DOHH2 (cell line): ENCODE measurements around the gene ALG6.

Source experiments
- H3F3A ChIP-seq: fragments of 200-600 bp; sonication (generic), shearing (Covaris generic); 2 replicates; pipeline ENCODE4 v1.6.0; 2016; ENCODE audit warnings: antibody characterized with exemption, mild to moderate bottlenecking; ENCODE audit not compliant: control insufficient read depth, insufficient read depth
- H3K27ac ChIP-seq: fragments of 200-600 bp; sonication (generic); 2 replicates; pipeline ENCODE4 v1.5.1; 2014; ENCODE audit warnings: low read depth, mild to moderate bottlenecking, low read length, moderate library complexity
- H3K27me3 ChIP-seq: fragments of 200-600 bp; sonication (generic); 2 replicates; pipeline ENCODE4 v1.6.1; 2014; ENCODE audit warnings: mild to moderate bottlenecking, low read length, mixed read lengths; ENCODE audit not compliant: control insufficient read depth
- H3K36me3 ChIP-seq: fragments of 200-600 bp; sonication (generic); 2 replicates; pipeline ENCODE4 v1.6.1; 2014; ENCODE audit warnings: mild to moderate bottlenecking, low read length, moderate library complexity, mixed read lengths; ENCODE audit not compliant: control insufficient read depth
- H3K4me1 ChIP-seq: fragments of 200-600 bp; sonication (generic); 2 replicates; pipeline ENCODE4 v1.6.1; 2014; ENCODE audit warnings: mild to moderate bottlenecking, low read length, mixed read lengths; ENCODE audit not compliant: control insufficient read depth
- H3K4me2 ChIP-seq: fragments of 200-600 bp; sonication (generic); 2 replicates; pipeline ENCODE4 v1.6.0; 2014; ENCODE audit warnings: mild to moderate bottlenecking, low read length, moderate library complexity
- H3K4me3 ChIP-seq: fragments of 200-600 bp; sonication (generic); 2 replicates; pipeline ENCODE4 v1.5.1; 2014; ENCODE audit warnings: mild to moderate bottlenecking, low read length, mixed read lengths
- H3K79me2 ChIP-seq: fragments of 200-600 bp; sonication (generic); 2 replicates; pipeline ENCODE4 v1.6.1; 2014; ENCODE audit warnings: mild to moderate bottlenecking, low read length, mixed read lengths; ENCODE audit not compliant: control insufficient read depth
- H3K9me2 ChIP-seq: fragments of 200-600 bp; sonication (generic); replicated peaks from 2 replicates; pipeline ENCODE4 v1.6.1; 2014; ENCODE audit warnings: mild to moderate bottlenecking, low read length, mixed read lengths; ENCODE audit not compliant: control insufficient read depth
- H3K9me3 ChIP-seq: fragments of 200-600 bp; sonication (generic); 2 replicates; pipeline ENCODE4 v1.6.1; 2014; ENCODE audit warnings: antibody characterized with exemption, low read length, mixed read lengths; ENCODE audit not compliant: control insufficient read depth, insufficient read depth
- H4K20me1 ChIP-seq: fragments of 200-600 bp; sonication (generic); 2 replicates; pipeline ENCODE4 v1.6.0; 2014; ENCODE audit warnings: low read depth, mild to moderate bottlenecking, antibody characterized with exemption, low read length, moderate library complexity; ENCODE audit not compliant: control insufficient read depth, insufficient read depth
- EZH2phosphoT487 ChIP-seq: fragments of 200-600 bp; sonication (generic); IDR thresholded peaks from 2 replicates; pipeline ENCODE4 v1.6.1; 2017; ENCODE audit warnings: borderline replicate concordance, mild to moderate bottlenecking, antibody characterized with exemption, low read length, moderate library complexity, mixed read lengths
- TF ChIP-seq, protein P1 (sequence below): fragments of 200-600 bp; sonication (generic); IDR thresholded peaks from one replicate; pipeline ENCODE4 v1.5.1; 2014; ENCODE audit warnings: antibody characterized with exemption, mild to moderate bottlenecking, low read depth, low read length; ENCODE audit not compliant: poor library complexity, severe bottlenecking

Gene ALG6

DNA sequence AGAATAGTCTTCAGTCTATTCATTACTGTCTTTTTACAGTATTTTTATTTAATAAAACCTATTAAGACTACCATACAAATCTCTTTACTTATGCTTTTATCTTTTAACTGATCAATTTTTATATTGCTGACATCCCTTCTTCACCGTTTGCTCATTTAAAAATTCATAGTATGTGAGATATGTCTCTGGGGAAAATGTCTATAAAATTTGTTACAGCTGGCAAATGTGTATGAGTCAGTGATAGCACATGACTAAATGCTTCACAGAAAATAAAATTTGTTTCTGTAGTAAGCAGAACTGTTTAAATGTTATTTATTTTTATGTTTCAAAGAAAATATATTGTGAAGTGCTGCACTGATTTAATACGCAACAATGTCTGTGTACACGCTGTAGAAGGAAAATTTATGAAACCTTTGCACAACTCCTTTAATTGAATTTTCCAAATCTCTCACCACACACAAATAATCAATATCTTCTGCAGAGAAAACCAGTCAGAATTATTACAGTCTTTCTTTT is 81.4 kb downstream of the ALG6 start:
- no peak overlapping the region for H3K27ac ChIP-seq
- TF ChIP-seq, protein P1, sequence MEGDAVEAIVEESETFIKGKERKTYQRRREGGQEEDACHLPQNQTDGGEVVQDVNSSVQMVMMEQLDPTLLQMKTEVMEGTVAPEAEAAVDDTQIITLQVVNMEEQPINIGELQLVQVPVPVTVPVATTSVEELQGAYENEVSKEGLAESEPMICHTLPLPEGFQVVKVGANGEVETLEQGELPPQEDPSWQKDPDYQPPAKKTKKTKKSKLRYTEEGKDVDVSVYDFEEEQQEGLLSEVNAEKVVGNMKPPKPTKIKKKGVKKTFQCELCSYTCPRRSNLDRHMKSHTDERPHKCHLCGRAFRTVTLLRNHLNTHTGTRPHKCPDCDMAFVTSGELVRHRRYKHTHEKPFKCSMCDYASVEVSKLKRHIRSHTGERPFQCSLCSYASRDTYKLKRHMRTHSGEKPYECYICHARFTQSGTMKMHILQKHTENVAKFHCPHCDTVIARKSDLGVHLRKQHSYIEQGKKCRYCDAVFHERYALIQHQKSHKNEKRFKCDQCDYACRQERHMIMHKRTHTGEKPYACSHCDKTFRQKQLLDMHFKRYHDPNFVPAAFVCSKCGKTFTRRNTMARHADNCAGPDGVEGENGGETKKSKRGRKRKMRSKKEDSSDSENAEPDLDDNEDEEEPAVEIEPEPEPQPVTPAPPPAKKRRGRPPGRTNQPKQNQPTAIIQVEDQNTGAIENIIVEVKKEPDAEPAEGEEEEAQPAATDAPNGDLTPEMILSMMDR: no peak
- TF ChIP-seq EZH2phosphoT487: no peak
- H3K27me3 ChIP-seq: no peaks in the 10 kb centered on the region

DNA sequence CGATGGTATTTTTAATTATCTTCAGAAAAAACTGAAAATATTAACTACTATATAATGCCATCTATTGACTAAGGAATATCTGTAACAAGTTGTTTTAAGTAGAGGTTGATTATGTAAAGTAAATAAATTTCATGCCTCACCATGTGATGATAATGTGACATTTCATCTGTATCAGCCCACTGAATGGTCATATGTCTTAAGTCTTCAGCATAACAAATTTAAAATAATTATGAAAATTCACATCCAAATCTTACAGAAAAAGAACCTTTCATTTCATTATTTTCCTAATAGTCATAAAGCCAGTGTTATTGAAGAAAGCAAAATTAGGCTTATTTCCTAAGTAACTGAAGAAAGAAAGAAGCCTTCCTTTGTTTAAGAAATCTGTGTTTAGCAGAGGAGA is 83.0 kb downstream of the ALG6 start:
- no peak overlapping the region for H3K27ac ChIP-seq
- H3K27me3 ChIP-seq: no peaks in the 10 kb centered on the region
- H3K4me2 ChIP-seq: no peak overlapping the region
- H3K79me2 ChIP-seq: no peaks in the 10 kb centered on the region
- TF ChIP-seq, protein P1: no peak
- TF ChIP-seq EZH2phosphoT487: no peak
- H3K4me3 ChIP-seq: no peak overlapping the region
- no peaks in the 10 kb centered on the region for H4K20me1 ChIP-seq
- H3F3A ChIP-seq: peaks cover 7% of the 10 kb centered on the region
- no peaks in the 10 kb centered on the region for H3K9me3 ChIP-seq
- peaks cover 6% of the 10 kb centered on the region for H3K4me1 ChIP-seq
- peaks cover 45% of the 10 kb centered on the region for H3K36me3 ChIP-seq
- no peaks in the 10 kb centered on the region for H3K9me2 ChIP-seq

More for the DNA sequence above, 81.4 kb downstream of the ALG6 start:
- H3K4me1 ChIP-seq: peaks cover 9% of the 10 kb centered on the region
- H3K9me3 ChIP-seq: no peaks in the 10 kb centered on the region
- no peak overlapping the region for H3K4me2 ChIP-seq
- peaks cover 3% of the 10 kb centered on the region; the same call in 1 of the 2 replicates for H3F3A ChIP-seq
- H3K4me3 ChIP-seq: no peak overlapping the region
- no peaks in the 10 kb centered on the region for H3K79me2 ChIP-seq
- H3K36me3 ChIP-seq: peaks cover 42% of the 10 kb centered on the region
- H4K20me1 ChIP-seq: no peaks in the 10 kb centered on the region
- H3K9me2 ChIP-seq: no peaks in the 10 kb centered on the region

DNA sequence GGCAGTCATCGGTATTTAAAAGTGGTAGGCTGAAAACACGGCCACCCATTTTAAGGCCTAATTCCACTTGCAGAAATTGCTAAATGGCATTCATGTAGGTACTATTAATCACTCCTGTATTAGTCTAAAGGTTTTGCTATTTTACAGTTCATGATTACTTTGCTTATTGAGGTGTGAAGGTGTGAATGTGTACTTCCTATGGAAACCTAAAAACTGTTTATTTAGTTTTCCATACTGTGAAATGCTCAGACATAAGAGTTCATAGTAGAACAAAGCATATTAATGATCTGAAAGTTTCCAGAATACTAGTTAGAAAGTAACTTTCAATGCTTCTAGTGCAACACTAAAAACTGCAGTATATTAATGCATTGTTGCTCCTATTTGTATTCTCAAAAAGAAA is 85.8 kb downstream of the ALG6 start:
- Histone ChIP-seq H3K9me2 (no peaks in the 10 kb centered on the region), H3K79me2 (no peaks in the 10 kb centered on the region), H3F3A (peaks cover 4% of the 10 kb centered on the region; the same call in 1 of the 2 replicates), H3K36me3 (peaks cover 50% of the 10 kb centered on the region), H3K9me3 (no peaks in the 10 kb centered on the region), H3K27me3 (no peaks in the 10 kb centered on the region), H3K4me1 (peaks cover 6% of the 10 kb centered on the region), H4K20me1 (no peaks in the 10 kb centered on the region), H3K4me3 (no peak overlapping the region), H3K27ac (no peak overlapping the region), H3K4me2 (no peak overlapping the region)
- no peak for TF ChIP-seq EZH2phosphoT487
- TF ChIP-seq, protein P1: no peak

DNA sequence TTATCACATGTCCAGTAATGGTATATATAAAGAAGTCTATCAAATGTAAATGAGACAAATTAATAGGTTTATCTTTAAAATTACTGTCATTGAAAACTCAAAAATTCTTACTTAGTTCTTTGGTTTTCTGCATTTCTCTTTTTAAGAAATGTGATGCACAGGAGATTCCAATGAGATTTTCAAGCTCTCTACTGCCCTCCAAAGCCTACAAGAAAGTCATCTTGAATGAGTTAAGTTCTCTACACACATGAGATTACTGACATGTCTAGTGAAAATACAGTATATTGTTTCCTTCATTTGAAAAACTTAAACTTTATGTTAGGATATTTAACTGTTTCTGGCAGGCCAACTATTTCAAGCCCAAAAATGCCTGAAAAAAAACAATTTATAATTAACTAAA is 86.8 kb downstream of the ALG6 start:
- H3K36me3 ChIP-seq: peaks cover 51% of the 10 kb centered on the region
- H3K4me1 ChIP-seq: peaks cover 6% of the 10 kb centered on the region
- no peaks in the 10 kb centered on the region for H3K27me3 ChIP-seq
- no peak overlapping the region for H3K4me2 ChIP-seq
- peaks cover 4% of the 10 kb centered on the region; the same call in 1 of the 2 replicates for H3F3A ChIP-seq
- H3K9me3 ChIP-seq: no peaks in the 10 kb centered on the region
- no peak overlapping the region for H3K27ac ChIP-seq
- no peaks in the 10 kb centered on the region for H3K9me2 ChIP-seq
- H3K4me3 ChIP-seq: no peak overlapping the region
- H4K20me1 ChIP-seq: no peaks in the 10 kb centered on the region
- no peak for TF ChIP-seq EZH2phosphoT487
- TF ChIP-seq, protein P1: no peak
- H3K79me2 ChIP-seq: no peaks in the 10 kb centered on the region
